Endometrial microvascular endothelial cells (primary cell): ENCODE data around the gene SCFD2. TPM values are rescaled to one million over a fixed set of nuclear protein-coding genes. Genes with fewer than 3 reads are reported as not detected.

Source experiments
- in situ Hi-C: cut with HindIII; loops from 2 replicates; pipeline ENCODE4 v1.10.0; 2017; ENCODE audit warnings: low sequenced_read_pairs, low pct_unique_long_range_greater_than_20kb; ENCODE audit errors: inconsistent ontology term
- total RNA-seq: library from RNA; depleted of rRNA; stranded (reverse); fragments of >200 nt; gene quantifications from one replicate; pipeline ENCODE4 v1.2.3, GENCODE V29; 2015; ENCODE audit errors: inconsistent ontology term

Gene SCFD2
- total RNA-seq, 1 donor from 2014 or later, result 25.8 TPM

- in situ Hi-C loops, result no loop called here
Observed at GRCh38 chr4:52962721-52963120, 403.1 kb downstream of the SCFD2 start.

DNA sequence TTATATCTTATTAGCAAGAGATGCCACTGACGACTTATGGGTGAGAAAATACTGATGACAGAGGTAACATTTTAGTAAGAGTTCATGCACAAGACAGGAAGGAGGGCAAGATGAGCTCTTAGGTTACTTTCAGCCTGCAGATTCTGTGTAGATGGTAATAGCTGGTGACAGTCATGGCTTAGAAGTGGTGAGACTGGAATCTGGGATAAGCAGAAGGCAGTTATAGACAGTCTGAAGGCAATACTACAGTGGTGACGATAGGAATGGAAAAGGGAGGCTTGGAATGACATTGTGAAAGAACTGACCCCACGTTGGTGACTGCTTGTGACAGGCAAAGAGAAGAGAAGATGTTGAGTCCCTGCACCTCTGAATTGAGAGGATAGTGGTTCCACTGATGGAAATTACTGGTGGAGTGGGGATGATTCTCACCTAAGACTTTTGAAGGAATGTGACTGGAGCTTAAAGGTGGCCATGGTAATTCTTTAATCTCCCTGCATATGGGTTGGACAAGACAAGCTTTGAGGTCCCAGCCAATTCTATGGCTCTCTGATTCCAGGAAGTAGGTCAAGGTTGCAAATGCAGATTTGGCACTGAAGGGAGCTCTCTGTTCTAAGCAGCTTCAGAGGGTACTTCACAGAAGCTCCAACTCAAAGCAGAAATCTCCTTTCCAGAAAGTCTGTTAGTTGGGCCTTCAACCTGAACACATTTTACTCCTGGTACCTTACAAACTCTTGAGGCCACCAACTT lies 404.0 kb downstream of the SCFD2 start:
- in situ Hi-C loops, result no loop called here

GRCh38 chr4:52959541-52959940 lies 406.3 kb downstream of the SCFD2 start:
- in situ Hi-C loops, result no loop called here

DNA sequence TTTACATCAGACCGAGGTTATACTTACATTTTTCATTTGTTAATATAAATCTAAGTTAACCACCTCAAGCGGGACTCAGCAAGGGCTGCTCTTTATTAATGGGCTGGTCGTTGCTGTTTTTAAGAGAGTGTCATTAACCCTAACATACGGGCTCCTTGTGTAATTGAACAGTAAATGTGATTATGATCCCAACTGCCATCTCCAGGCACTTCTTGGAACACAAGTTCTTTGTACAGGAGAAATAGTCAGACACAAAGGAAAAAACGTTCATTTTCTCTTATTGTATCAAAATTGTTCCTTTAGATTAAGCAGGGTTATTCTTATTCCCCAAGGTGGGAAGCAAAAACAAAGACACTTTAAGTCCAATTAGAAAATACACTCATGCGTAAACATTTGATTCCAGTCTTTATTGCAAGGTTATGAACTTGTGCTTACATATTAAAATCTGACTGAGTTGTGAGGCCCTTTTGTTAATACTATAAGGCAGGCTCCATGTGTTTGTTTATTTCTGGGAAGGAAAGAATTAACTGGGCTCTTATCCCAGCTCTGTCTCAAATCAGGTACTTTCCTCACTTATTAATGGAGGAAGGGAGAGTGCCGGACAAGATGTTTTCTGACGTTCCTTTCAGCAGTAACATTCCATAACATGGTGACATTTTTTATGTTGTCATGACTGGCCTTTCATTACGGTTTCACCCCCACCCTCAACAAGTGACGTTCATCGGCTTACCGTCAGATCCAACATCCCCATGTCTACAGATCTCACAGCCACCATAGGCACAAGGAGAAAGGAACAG lies 407.8 kb downstream of the SCFD2 start:
- in situ Hi-C loops, result no loop called here

DNA sequence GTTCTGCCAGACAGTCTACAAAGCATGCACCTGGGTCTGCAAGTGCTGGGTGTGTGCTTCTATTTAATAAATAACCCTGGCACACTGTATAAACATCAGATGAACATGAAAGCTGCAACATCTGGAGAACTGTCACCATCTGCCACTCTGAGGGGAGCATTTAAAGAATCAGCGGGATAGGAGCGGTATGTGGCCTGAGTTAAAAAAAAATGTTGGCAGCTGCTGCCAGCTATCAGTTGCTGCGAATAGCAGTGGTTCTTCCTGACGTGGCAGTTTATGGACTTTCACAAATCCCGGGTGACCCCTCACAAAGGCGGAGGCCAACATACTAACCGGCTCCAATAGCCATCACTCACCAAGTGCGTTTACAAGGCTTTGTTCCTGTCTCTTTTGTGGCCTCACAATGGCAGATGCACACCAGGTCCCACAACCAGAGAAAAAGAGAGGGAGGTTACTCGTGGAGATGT lies 408.6 kb downstream of the SCFD2 start:
- in situ Hi-C loops, result no loop called here

DNA sequence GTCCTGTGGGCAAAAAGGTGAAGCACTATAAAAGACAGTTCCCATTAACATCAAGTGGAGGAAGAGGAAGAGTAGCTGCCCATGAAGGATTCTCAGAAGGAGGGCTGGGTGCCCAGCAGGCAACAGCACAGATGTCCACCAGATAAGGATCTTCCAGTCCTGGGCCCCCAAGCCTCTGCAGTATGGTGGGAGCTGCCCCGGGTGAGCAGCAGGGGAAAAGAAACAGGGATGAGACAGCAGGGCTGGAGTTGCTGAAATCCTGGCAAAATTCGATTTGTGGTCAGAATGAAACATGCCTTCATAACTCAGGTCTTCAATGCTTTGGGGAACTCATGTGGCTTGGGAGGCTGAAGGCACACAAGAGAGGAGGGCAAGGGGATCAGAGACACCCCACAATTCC lies 409.2 kb downstream of the SCFD2 start:
- in situ Hi-C loops, result no loop called here

GRCh38 chr4:52954560-52955170 lies 411.2 kb downstream of the SCFD2 start:
- in situ Hi-C loops, result no loop called here

DNA sequence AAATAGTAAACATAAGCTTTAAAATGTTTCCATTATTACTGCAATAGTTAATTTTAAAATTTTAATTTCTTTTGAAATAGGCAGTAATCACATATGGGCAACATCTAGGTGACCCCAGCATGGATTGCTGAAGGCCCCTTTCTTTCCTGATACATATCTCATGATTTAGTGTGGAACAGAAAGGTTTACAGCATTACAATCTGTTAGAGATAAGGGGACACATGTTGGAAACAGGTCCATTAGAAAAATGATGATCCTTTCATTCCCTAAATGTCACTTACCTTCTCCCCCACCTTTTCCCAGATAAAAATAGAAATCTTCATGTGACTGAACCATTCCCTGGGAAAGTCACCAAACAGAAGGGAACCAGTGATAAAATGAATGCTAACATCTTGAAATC lies 413.3 kb downstream of the SCFD2 start:
- in situ Hi-C loops, result no loop called here

- in situ Hi-C loops, result no loop called here
Observed at GRCh38 chr4:52951016-52951415, 414.8 kb downstream of the SCFD2 start.

DNA sequence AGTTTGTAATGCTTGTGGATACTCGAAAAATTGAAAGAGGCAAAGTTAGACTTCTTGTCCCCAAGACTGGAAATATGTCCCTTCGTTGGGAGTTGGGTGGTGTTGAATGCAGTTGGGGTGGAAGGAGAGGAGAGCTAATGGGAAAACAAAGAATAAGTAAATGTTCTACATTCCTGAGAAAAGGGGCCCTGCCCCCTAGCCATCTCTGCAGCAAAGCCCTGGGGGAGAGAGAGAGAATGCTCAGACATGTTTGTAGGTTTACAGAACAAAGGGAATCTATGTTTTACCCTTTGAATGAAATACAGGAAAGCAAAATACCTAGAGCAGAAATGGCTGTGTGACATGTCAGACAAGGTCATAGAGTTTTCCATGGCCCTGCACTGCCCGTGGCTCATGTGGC lies 415.6 kb downstream of the SCFD2 start:
- in situ Hi-C loops, result no loop called here

DNA sequence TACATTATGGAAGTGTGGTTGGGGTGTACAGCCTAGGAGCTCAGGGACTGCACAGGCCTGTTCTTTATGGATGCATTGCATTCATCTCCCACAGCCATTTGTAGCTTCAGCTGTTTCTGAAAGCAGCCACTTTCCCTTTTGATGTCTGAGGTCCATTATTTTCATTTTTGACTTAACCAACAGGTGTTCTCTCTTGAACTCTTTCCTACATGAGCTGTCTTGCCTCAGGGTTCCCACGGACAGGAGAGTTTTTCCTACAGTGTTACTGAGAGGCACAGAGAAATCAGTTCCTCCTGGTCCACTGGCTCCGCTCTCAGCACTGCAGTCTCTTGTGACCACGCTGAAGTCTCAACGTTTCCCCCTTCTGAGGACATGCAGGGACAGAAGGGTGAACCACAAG lies 416.5 kb downstream of the SCFD2 start:
- in situ Hi-C loops, result no loop called here

- in situ Hi-C loops, result no loop called here
Observed at GRCh38 chr4:52948057-52948423, 417.8 kb downstream of the SCFD2 start.

- in situ Hi-C loops, result no loop called here
Observed at GRCh38 chr4:52947401-52948056, 418.3 kb downstream of the SCFD2 start.

DNA sequence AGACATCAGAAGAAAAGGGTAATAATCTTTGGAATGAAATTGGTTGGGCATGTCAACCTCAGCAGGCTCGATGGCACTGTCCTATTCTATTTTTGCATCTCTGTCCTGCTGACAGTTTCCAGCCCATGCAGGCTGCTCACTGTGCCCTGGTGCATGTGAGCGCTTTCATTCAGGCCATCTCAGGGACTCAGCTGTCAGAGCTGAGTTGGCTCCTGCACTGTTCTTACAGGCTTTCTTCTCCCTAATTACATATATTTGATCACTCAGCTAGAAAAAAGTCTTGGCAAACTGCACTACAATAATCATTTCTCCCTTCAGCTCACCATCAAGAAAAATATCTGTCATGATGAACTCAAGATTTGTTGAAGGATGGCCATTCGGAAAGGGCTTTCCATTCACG lies 419.0 kb downstream of the SCFD2 start:
- in situ Hi-C loops, result no loop called here

DNA sequence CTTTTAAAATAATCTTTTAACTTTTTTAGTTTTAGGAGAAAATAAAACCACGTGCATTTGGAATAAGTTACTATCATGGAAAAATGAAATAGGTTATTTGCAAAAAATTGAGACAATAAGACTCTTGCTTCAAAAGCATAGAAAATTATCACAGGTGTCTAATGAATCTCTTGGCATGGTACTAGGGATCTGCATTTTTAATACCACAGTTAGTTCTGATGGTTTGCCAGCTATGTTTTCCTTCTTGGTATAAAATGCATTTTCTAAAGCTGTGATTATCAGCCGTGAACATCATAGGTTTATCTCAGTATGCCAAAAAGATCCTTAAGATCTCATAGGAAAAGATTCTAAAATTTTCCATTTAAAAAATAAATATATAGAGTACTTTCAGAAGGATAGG lies 419.9 kb downstream of the SCFD2 start:
- in situ Hi-C loops, result no loop called here

DNA sequence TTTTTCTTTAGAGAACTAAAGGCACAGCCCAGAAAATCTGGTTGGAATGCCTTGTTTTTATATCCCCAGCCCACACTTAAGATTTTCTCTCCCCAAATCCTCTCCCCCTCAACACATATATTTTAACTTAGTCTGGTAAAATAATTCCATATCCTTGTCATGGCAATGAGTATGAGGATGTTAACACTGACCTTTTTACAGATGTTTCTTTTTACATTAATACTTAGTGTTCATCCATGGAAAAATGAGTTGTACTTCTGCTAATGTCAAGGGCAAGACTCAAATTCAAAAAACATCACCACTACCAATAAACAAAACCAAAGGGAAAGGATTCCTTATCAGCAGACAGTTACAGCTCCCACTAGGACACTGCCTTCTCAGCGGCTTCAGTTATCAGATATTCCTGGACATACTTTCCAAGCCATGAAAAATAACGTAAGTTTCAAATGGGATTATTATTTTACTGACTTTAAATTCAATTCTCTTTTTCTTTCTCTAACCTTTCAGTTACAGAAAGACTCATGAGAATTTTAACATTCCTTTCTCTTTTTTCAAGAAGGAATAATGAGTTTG lies 420.4 kb downstream of the SCFD2 start:
- in situ Hi-C loops, result no loop called here

GRCh38 chr4:52943677-52944076 lies 422.2 kb downstream of the SCFD2 start:
- in situ Hi-C loops, result no loop called here

DNA sequence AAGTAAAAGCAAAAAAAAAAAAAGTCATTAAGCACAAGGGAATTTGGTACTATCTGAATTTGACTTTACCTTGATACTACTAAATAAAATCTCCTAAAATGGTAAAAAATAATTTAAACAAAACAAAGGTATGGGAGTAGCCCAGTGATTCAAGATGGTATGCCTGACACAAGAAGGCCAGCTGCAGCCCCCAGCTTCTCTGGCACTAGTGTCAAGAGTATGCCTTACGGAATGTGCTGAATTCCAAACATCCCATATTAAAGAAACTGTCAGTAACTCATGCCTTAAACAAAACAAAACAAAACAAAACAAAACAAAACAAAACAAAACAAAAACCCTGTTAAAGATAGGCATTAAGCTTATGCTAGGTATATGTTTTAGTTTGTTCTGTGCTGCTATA lies 422.9 kb downstream of the SCFD2 start:
- in situ Hi-C loops, result no loop called here

GRCh38 chr4:52941450-52941849 lies 424.4 kb downstream of the SCFD2 start:
- in situ Hi-C loops, result no loop called here
